Measurements from ENCODE around the gene ADAM8. TPM values are rescaled to one million over a fixed set of nuclear protein-coding genes. Genes with fewer than 3 reads are reported as not detected.

Gene ADAM8
- total RNA-seq, 1 donor = 7.8 TPM

- no peak overlapping the region for H3K4me3 ChIP-seq (ENCODE audit: low read depth, low read length)
- no peak for DNase-seq (ENCODE audit: low read depth)
- TF ChIP-seq, protein P1, sequence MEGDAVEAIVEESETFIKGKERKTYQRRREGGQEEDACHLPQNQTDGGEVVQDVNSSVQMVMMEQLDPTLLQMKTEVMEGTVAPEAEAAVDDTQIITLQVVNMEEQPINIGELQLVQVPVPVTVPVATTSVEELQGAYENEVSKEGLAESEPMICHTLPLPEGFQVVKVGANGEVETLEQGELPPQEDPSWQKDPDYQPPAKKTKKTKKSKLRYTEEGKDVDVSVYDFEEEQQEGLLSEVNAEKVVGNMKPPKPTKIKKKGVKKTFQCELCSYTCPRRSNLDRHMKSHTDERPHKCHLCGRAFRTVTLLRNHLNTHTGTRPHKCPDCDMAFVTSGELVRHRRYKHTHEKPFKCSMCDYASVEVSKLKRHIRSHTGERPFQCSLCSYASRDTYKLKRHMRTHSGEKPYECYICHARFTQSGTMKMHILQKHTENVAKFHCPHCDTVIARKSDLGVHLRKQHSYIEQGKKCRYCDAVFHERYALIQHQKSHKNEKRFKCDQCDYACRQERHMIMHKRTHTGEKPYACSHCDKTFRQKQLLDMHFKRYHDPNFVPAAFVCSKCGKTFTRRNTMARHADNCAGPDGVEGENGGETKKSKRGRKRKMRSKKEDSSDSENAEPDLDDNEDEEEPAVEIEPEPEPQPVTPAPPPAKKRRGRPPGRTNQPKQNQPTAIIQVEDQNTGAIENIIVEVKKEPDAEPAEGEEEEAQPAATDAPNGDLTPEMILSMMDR (IDR thresholded peaks at IDR 0.05; ENCODE audit: insufficient read depth, low read depth, low read length) = no peak
Measured at GRCh38 chr10:133231244-133231945, 45.3 kb downstream of the ADAM8 start.

DNA sequence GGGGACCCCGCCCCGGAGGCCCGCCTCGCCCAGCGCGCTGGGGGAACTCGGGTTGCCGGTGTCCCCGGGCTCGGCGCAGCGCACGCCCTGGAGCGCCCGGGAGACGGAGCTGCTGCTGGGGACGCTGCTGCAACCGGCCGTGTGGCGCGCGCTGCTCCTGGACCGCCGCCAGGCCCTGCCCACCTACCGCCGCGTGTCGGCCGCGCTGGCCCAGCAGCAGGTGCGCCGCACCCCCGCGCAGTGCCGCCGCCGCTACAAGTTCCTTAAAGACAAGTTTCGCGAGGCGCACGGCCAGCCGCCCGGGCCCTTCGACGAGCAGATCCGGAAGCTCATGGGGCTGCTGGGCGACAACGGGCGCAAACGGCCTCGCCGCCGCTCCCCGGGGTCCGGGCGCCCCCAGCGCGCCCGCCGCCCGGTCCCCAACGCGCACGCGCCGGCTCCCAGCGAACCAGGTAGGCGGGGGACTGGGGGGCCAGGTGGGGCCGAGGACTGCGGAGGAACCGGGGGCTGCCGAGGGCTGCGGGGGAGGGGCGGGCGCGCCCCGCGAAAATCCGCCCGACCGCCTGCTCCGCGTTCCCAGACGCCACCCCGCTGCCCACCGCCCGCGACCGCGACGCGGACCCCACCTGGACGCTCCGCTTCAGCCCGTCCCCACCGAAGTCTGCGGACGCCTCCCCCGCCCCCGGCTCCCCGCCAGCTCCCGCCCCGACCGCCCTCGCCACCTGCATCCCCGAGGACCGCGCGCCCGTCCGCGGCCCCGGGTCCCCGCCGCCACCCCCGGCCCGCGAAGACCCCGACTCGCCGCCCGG, 46.1 kb downstream of the ADAM8 start:
- TF ChIP-seq, protein P1 (IDR thresholded peaks at IDR 0.05; ENCODE audit: insufficient read depth, low read depth, low read length) = no peak
- no peak overlapping the region for H3K4me3 ChIP-seq (ENCODE audit: low read depth, low read length)
- no peak for DNase-seq (ENCODE audit: low read depth)

GRCh38 chr10:133230044-133230361, 46.7 kb downstream of the ADAM8 start, which contains the start of gene UTF1:
Gene UTF1 (plus strand): TSS chr10:133230217. CDS start chr10:133230289, 72 bp downstream.
- no peak for DNase-seq (ENCODE audit: low read depth)
- TF ChIP-seq, protein P1 (IDR thresholded peaks at IDR 0.05; ENCODE audit: insufficient read depth, low read depth, low read length) = no peak
- no peak within 1 kb of the TSS for H3K4me3 ChIP-seq (ENCODE audit: low read depth, low read length)

DNA sequence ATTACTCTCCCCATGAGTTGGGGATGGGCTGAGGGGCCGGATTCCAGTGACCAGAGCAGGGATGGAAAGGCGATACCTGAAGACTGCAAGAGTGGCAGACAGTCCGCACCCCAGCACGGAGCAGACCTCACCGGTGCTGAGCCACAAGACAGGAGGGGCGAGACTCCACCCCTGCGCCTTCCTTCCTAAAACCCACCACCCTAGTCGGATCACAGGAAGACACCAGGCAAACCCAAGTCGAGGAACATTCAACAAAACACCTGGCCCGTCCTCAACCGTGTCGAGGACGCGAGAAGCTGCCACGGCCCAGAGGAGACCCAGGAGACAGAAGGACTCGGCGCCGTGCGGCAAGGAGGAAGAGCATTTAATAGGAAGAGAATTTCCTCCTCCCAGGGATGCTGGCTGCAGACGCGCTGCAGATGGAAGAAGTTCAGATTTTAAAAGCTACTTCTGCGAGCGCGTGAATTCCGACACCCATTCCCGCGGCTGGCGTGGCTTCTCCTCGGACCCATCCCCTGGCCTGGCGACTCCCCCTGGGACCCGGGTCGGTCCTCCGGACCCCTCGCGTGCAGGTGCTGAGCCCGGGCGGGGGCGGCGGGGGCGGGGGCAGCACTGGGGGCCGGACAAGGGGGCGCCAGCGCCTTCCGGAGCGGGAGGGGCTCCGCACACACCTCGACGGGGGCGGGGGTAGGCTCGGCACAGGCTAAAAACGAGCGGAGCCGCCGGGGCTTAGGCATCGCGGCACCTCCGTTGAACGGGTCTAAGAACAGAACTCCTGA, 47.2 kb downstream of the ADAM8 start:
- TF ChIP-seq, protein P1 (IDR thresholded peaks at IDR 0.05; ENCODE audit: insufficient read depth, low read depth, low read length) = no peak
- H3K4me3 ChIP-seq (ENCODE audit: low read depth, low read length) = no peak overlapping the region
- DNase-seq (ENCODE audit: low read depth) = no peak

GRCh38 chr10:133227256-133227655, 49.4 kb downstream of the ADAM8 start:
- TF ChIP-seq, protein P1 (IDR thresholded peaks at IDR 0.05; ENCODE audit: insufficient read depth, low read depth, low read length) = no peak
- no peak overlapping the region for H3K4me3 ChIP-seq (ENCODE audit: low read depth, low read length)
- no peak for DNase-seq (ENCODE audit: low read depth)

GRCh38 chr10:133226251-133226808, 50.3 kb downstream of the ADAM8 start:
- TF ChIP-seq, protein P1 (IDR thresholded peaks at IDR 0.05; ENCODE audit: insufficient read depth, low read depth, low read length) = no peak
- no peak overlapping the region for H3K4me3 ChIP-seq (ENCODE audit: low read depth, low read length)
- DNase-seq (ENCODE audit: low read depth) = no peak

Data from fibroblast of villous mesenchyme (primary cell).